Parathyroid adenoma (tissue), 2 donors: ENCODE results near the gene KDM1B.

Experiments
- H2AFZ ChIP-seq: fragments of 300-600 bp; sonication (generic); one replicate; pipeline ENCODE4 v1.7.0; 2017; ENCODE audit warnings: antibody characterized with exemption, mild to moderate bottlenecking
- H3K27ac ChIP-seq: fragments of 300-600 bp; sonication (generic); one replicate; pipeline ENCODE4 v1.7.0; 2017
- H3K27me3 ChIP-seq: fragments of 300-600 bp; sonication (generic); one replicate; pipeline ENCODE4 v1.7.0; 2017; ENCODE audit warnings: low read length; ENCODE audit not compliant: control insufficient read depth, insufficient read depth
- H3K36me3 ChIP-seq: fragments of 300-600 bp; sonication (generic); one replicate; pipeline ENCODE4 v1.7.0; 2017; ENCODE audit warnings: low read length; ENCODE audit not compliant: control insufficient read depth, insufficient read depth
- H3K4me1 ChIP-seq: fragments of 300-600 bp; sonication (generic); one replicate; pipeline ENCODE4 v1.7.0; 2017; ENCODE audit warnings: control low read depth
- H3K4me2 ChIP-seq: fragments of 300-600 bp; sonication (generic); one replicate; pipeline ENCODE4 v1.7.0; 2017; ENCODE audit warnings: low read length
- H3K4me3 ChIP-seq: fragments of 300-600 bp; sonication (generic); one replicate; pipeline ENCODE4 v1.7.0; 2017; ENCODE audit warnings: low read depth, low read length
- H3K79me2 ChIP-seq: fragments of 300-600 bp; sonication (generic); one replicate; pipeline ENCODE4 v1.7.0; 2017; ENCODE audit warnings: control low read depth
- H3K9ac ChIP-seq: fragments of 300-600 bp; sonication (generic); one replicate; pipeline ENCODE4 v1.7.0; 2017; ENCODE audit warnings: mild to moderate bottlenecking
- H3K9me3 ChIP-seq: fragments of 300-600 bp; sonication (generic); one replicate; pipeline ENCODE4 v1.7.0; 2017; ENCODE audit warnings: low read length; ENCODE audit not compliant: control insufficient read depth
- TF ChIP-seq, protein P1 (sequence below): fragments of 300-600 bp; sonication (generic); IDR thresholded peaks from one replicate; pipeline ENCODE4 v1.7.0; 2017; ENCODE audit warnings: antibody characterized with exemption, mild to moderate bottlenecking
- donor health status: primary hyperparathyroidism.

Gene KDM1B

DNA sequence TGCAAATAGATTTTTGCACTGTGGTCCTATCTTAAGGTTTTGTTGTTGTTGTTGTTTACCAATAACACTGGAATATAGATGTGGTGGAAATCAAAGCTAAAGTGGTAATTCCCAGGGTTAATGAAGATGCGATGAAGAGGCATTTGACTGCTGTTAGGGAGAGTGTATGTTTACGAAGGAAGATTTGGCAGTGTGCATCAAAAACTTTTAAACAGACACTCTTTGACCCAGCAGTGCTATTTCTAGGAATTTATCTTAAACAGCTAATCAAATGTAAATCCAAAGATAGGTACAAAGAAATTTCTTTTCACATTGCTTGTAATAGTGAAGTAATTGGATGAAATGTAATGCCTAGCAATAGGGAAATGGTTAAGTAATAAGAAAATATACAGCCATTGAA, 34.0 kb downstream of the KDM1B start:
- H3K36me3 ChIP-seq = no peaks in the 10 kb centered on the region
- H2AFZ ChIP-seq = no peak overlapping the region
- no peak overlapping the region for H3K4me3 ChIP-seq
- H3K9me3 ChIP-seq = no peaks in the 10 kb centered on the region
- no peak overlapping the region for H3K4me2 ChIP-seq
- no peaks in the 10 kb centered on the region for H3K79me2 ChIP-seq
- H3K4me1 ChIP-seq = peaks cover 2% of the 10 kb centered on the region
- TF ChIP-seq, protein P1, sequence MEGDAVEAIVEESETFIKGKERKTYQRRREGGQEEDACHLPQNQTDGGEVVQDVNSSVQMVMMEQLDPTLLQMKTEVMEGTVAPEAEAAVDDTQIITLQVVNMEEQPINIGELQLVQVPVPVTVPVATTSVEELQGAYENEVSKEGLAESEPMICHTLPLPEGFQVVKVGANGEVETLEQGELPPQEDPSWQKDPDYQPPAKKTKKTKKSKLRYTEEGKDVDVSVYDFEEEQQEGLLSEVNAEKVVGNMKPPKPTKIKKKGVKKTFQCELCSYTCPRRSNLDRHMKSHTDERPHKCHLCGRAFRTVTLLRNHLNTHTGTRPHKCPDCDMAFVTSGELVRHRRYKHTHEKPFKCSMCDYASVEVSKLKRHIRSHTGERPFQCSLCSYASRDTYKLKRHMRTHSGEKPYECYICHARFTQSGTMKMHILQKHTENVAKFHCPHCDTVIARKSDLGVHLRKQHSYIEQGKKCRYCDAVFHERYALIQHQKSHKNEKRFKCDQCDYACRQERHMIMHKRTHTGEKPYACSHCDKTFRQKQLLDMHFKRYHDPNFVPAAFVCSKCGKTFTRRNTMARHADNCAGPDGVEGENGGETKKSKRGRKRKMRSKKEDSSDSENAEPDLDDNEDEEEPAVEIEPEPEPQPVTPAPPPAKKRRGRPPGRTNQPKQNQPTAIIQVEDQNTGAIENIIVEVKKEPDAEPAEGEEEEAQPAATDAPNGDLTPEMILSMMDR = no peak
- no peaks in the 10 kb centered on the region for H3K27me3 ChIP-seq
- H3K27ac ChIP-seq = no peak overlapping the region
- H3K9ac ChIP-seq = no peak overlapping the region

DNA sequence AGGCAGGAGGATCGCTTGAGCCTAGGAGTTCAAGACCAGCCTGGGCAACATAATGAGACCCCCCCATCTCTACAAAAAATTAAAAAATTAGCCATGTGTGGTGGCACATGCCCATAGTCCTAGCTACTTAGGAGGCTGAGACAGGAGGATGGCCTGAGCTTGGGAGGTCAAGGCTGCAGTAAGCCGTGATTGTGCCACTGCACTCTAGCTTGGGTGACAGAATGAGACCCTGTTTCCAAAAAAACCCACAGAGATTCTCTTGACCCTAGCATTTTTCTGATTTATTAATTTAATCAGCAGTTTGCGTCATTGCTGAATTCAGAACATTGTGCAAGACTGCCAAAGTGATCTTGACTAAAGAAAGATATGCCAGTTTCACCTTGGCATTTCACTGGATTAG, 36.8 kb downstream of the KDM1B start:
- Histone ChIP-seq H3K27me3 (no peaks in the 10 kb centered on the region), H2AFZ (no peak overlapping the region), H3K27ac (no peak overlapping the region), H3K4me1 (no peaks in the 10 kb centered on the region), H3K4me2 (no peak overlapping the region), H3K4me3 (no peak overlapping the region), H3K9me3 (no peaks in the 10 kb centered on the region), H3K79me2 (no peaks in the 10 kb centered on the region), H3K9ac (no peak overlapping the region), H3K36me3 (no peaks in the 10 kb centered on the region)
- TF ChIP-seq, protein P1 = no peak

DNA sequence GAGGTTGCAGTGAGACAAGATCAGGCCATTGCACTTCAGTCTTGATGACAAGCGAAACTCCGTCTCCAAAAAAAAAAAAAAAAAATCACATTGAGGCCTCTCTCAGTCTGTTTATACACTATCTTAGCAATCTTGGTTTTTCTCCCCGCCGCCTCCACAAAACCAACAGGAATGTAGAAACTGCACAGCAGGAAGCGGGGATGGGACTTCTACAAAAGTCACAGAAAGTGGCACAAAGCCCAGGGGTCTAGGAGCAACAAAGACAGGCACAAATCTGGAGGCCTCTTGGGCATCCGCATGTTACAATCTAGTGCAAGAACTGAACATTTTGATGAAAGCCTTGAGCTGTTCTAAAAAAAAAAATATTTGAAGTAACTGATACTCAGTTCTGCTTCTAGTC, 48.6 kb downstream of the KDM1B start:
- Histone ChIP-seq H3K4me3 (no peak overlapping the region), H3K79me2 (no peaks in the 10 kb centered on the region), H3K4me1 (no peaks in the 10 kb centered on the region), H3K27me3 (no peaks in the 10 kb centered on the region), H3K27ac (no peak overlapping the region), H3K4me2 (no peak overlapping the region), H3K36me3 (no peaks in the 10 kb centered on the region), H2AFZ (no peak overlapping the region), H3K9ac (no peak overlapping the region), H3K9me3 (no peaks in the 10 kb centered on the region)
- TF ChIP-seq, protein P1 = no peak

DNA sequence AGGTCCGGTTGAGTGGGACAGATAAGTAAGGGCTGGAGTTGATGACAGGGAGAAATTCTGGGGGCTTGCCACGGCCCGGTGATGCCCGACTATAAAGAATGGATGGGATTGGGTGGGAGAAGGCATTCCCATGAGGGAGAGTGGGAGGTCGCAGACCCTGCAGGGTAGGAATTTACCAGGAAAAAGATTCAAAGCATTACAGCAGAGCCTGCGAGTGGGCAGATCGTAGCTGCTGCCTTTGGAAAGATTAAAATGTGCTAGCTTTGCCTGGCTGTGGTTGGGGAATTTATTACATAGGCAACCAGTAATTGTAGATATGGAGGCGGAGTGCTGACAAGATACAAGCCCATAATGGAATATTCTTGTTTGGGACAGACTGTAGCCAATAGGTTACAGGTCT, 49.5 kb downstream of the KDM1B start:
- TF ChIP-seq, protein P1 = no peak
- Histone ChIP-seq H3K4me1 (no peaks in the 10 kb centered on the region), H2AFZ (no peak overlapping the region), H3K27me3 (no peaks in the 10 kb centered on the region), H3K27ac (no peak overlapping the region), H3K4me3 (no peak overlapping the region), H3K36me3 (no peaks in the 10 kb centered on the region), H3K4me2 (no peak overlapping the region), H3K9ac (no peak overlapping the region), H3K9me3 (no peaks in the 10 kb centered on the region), H3K79me2 (no peaks in the 10 kb centered on the region)

DNA sequence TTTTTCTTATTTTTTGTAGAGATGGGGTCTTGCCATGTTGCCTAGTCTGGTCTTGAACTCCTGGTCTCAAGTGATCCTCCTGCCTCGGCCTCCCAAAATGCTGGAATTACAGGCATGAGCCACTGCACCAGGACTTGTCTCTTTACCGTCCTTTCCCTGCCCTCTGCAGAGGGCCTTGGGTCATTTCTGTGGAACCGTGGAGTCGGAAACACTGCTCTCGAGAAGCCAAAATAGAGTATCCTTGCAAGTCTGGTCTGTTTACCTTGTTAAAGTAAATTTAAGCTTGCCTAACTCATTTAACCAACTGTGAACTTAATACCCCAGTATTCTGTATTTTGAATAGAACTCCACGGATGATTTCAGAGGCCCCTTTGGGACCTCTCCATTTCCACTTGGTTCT, 51.4 kb downstream of the KDM1B start:
- Histone ChIP-seq H3K36me3 (no peaks in the 10 kb centered on the region), H2AFZ (no peak overlapping the region), H3K79me2 (no peaks in the 10 kb centered on the region), H3K4me3 (no peak overlapping the region), H3K4me2 (no peak overlapping the region), H3K27me3 (no peaks in the 10 kb centered on the region), H3K27ac (no peak overlapping the region), H3K9me3 (no peaks in the 10 kb centered on the region), H3K4me1 (no peaks in the 10 kb centered on the region), H3K9ac (no peak overlapping the region)
- TF ChIP-seq, protein P1 = no peak
